NCI-H146 treated with DMSO at 0.1 percent for 48 hours (cell line): Measurements from ENCODE around the gene ADIPOR2.
"Not testable (repeated sequence)": the region's sequence is repeated elsewhere in the genome, so short reads cannot be mapped to it uniquely, and the experiment has no call there.

Experiments used
- DNase-seq: peaks from one replicate; lab custom pipeline; 2025; ENCODE audit not compliant: unreplicated experiment; lab: John Stamatoyannopoulos, UW

Gene ADIPOR2

DNA sequence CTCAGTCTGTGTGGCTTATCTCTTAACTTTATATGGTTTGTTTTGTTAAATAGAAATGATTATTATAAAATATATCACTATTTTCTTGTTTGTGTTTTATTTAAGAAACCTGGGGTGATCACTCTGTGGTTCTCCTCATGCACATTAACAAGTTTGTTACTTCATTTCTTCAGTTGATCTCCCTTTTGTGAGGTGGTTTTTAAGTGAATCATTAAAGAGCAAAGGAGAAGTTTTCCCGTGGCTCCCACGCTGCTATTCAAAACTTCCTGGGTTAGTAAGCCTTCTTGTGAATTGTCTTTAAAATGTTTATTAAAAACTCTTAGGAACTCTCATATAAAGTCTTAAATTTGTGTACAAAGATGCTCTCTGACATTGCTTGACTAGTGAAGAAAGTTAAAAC, 11.8 kb downstream of the ADIPOR2 start:
- DNase-seq: no peak

DNA sequence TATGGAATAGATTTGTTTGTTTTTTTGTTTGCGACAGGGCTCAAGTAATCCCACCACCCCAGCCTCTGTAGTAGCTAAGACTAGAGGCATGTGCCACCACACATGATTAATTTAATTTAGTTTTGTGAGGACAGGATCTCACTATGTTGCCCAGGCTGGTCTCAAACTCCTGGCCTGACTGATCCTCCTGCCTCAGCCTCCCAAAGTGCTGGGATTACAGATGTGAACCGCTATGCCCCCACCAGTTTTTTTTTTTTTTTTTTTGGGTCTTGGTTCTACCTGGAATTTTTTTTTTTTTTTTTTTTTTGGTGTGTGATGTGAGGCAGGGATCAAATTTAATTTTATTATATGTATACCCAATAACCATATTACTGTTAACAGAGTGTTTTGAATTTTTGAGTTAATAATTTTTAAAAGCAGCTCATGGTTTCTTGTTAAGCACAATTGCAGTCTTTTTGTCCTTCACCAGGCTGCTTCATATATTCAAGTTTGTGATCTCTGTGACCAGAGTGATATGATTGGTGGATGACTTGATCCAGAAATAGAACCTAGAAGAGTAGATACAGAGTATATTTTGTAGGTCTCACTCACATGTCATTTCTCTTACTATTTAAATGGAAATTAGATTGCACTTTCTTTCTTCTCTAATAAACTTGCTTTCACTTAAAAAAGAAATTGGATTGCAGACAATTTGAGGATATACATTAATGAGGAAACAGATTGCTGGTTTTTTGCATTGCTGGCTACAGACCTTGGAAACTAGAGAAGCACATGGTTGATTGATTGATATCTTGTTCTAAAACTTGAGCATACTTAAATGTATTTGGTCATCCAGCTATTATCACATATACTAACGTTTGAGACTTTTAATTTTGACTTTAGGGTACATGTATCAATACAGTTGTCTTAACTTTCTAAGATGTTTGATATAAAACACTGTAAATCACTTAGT, 13.2 kb downstream of the ADIPOR2 start:
- no peak for DNase-seq

DNA sequence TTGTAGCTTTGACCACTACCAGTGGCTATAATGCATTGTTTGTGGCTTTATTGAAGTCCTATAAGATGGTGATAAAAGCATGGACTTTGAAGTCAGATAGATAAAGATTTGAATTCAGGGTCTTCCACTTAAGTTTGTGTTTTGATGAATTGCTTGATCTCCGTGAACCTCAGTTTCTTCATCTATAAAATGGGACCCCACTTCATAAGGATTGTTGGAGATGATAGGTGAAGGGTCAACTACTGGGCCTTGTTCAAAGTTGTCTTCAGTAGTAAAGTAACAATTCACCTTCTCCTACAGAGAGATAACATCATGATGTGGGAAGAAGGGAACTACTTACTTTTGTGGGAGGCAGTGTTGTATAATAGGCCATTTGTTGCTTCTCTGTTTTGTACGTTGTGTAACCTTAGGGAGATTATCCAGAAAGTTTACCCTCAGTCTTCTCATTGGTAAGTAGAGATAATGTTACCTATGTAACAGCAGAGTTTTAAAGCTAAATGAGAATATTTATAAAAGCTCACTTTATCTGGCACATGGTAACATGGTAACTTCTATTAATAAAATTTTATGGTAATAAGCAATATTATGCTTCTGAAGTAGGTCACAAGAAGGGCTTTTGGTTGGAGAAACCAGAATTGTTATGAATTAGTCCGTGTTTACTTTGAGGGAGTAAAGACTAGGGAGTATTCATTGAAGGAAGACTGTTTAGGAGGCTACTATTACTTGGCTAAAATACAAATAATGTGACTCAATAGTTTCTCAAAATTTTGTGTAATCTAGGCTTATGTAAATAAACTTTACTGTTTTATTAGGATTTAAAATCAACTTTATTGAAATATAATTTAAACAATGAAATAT, 15.1 kb downstream of the ADIPOR2 start:
- DNase-seq: no peak

DNA sequence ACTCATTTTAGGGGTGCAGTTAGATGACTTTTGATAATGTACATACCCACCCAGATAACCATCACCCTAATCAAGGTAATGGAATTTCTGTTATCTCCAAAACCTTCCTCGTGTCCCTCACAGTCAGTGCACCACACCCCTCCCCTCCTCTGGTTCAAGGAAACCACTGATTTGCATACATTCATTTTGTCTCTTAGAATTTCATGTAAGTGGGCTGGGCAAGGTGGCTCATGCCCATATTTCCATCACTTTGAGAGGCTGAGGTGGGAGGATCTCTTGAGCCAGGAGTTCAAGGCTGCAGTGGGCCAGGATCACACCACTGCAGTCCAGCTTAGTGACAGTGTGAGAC, 15.7 kb downstream of the ADIPOR2 start:
- DNase-seq: no peak

DNA sequence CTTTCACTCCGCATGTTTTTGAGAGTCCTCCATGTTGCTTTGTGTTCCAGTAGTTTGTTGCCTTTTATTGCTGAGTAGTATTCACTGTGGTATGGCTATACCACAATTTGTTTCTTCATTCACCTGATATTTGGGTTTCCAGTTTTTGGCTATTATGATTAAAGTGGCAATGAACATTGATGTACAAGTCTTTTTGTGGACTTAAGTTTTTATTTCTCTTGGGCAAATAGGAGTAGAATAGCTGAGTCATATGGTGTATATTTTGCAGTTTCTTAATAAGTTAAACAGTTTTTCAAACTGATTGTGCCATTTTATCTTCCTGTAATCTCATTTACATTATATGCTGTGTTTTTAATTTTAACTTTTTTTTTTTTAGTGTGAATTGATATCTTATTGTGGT, 16.2 kb downstream of the ADIPOR2 start:
- no peak for DNase-seq

DNA sequence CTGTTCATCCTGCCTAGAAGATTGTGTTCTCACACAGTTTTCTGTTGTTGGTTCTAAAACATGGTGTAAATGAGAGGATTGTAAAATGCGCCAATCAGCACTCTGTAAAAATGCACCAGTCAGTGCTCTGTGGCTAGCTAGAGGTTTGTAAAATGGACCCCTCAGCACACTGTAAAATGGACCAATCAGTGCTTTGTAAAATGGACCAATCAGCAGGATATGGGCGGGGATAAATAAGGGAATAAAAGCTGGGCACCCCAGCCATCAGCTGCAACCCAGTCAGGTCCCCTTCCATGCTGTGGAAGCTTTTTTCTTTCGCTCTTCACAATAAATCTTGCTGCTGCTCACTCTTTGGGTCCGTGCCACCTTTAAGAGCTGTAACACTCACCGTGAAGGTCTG, 19.1 kb downstream of the ADIPOR2 start:
- DNase-seq: not testable (repeated sequence)

DNA sequence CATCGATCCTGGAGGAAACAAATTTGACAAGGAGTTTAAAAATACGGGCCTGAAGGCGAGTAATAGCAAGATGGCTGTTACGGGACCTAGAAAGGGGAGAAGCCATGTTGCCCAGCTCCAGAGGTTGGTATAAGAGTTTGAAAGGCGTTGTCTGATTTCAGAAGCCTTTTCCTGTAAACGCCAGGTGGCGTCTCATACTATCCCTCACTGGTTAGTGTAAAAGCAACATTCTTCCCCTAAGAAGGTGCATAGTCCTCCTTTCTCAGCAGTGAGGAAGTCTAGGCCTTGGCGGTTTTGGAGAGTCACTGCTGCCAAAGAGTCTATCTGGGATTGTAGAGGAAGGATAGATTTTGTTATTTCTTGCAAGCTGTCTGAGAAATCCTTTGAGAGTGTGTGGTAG, 20.0 kb downstream of the ADIPOR2 start:
- not testable (repeated sequence) for DNase-seq

DNA sequence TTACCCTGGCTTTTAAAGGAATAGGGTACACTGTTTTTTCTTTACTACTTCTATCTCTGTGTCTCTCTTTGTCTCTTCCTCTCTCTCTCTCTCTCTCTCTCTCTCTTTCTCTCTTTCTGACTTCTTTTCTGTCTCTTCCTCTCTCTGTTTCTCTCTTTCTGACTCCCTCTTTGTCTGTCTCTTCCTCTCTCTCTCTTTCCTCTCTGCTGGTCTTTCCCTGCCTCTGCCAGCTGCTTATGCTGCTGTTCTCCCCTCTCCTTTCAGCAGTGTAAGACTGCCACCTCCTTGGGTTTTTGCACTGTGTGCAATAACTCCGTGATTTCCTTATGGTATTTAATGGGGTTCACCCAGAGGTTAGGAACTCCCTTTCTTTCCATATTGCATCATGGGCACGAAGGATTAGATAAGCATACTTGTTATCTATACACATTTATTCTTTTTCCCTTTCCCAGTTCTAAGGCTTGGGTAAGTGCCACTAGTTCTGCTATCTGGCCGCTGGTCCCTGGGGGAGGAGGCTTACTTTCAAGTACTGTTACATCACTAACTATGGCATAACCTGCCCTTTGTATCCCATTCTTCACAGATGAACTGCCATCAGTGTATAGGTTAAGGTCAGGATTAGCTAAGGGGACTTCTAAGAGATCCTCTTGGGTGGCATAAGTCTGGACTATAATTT, 20.8 kb downstream of the ADIPOR2 start:
- not testable (repeated sequence) for DNase-seq

DNA sequence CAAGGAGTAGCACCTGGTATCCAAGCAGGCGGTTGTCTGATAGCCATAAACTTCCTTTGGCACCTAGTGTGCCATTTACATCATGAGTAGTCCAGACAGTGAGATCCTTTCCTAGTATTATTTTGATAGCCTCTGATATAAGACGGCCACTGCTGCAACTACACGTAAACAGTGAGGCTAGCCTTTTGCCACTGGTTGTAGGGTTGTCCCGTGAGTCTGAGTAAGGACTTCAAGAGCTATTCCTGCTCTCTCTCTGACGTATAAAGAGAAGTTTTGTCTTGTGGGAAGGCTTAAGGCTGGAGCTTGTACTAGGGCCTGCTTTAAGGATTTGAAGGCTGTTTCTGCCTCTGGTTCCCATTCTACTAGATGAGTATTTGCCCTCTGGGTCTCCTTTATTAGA, 21.4 kb downstream of the ADIPOR2 start:
- DNase-seq: not testable (repeated sequence)

DNA sequence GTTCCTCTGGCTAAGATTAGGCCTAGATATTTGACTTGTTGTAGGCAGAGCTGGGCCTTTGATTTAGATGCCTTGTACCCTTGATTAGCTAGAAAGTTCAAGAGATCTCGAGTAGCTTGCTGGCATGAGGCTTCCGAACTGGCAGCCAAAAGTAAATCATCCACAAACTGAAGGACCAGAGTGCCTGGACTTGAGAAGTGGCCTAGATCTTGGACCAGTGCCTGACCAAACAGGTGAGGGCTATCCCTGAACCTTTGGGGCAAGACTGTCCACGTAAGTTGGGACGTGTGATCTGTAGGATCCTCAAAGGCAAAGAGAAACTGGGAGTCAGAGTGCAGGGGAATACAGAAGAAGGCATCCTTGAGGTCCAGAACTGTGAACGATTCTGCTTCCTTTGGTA, 22.0 kb downstream of the ADIPOR2 start:
- not testable (repeated sequence) for DNase-seq

DNA sequence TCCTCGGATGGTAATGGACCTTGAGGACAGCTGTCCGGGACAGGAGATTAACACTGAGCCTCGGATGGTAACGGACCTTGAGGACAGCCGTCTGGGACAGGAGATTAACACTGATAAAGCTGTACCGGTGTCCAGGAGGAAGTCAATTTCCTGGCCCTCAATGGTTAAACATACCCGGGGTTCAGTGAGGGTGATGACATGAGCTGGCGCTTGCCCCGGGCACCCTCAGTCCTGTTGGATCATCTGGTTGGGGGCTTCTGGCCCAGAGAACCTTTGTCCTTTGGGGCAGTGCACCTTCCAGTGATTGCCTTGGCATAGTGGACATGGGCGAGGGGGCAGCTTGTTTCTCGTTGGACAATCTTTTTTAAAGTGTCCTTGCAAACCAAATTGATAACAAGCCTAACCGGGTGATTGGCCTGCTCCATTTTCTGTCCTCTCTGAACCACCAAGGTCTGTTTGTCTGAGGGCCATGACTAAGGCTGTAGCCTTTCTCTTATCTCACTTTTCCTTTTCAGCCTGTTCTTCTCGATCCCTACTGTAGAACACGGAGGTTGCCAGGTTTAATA, 23.0 kb downstream of the ADIPOR2 start:
- not testable (repeated sequence) for DNase-seq

DNA sequence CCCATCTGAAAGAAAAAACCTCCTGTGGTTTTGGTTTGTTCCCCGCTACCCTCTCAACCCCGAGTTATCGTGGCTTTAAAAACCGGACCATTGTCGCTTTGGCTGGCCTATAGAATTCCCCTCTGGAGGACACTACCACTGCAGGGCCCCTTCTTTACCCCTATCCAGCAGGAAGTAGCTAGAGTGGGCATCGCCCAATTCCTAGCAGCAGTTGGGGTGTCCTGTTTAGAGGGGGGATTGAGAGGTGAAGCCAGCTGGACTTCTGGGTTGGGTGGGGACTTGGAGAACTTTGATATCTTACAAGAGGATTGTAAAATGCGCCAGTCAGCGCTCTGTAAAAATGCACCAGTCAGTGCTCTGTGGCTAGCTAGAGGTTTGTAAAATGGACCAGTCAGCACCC, 24.6 kb downstream of the ADIPOR2 start:
- DNase-seq: not testable (repeated sequence)

DNA sequence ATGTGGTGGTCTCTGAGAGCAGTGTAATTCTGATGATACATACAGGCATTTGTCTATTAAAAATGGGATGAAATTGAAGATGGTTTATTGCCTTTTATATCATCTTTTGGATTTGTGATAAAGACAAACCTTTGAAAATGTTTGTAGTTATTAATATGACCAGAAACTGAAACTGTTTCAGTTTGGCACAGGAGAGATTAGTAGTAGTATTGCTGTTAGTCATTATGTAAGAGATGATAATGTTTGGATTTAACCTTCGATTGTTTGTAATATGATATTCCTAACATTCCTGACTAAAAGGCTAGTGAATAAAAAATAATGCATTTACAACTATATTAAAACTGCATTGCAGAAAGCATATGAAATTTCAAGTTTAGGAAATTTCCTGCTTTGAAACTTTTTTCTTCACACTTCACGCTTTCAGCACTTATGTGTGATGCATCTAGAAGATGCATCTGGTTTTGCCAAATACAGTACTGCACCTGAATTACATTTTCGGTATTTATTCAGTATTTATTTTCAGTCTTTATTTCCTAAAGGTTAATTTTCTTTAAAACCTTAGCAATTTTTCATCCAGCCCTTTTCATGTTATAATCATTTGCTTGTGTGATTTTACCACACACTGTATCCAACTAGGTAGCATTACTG, 25.5 kb downstream of the ADIPOR2 start:
- no peak for DNase-seq

DNA sequence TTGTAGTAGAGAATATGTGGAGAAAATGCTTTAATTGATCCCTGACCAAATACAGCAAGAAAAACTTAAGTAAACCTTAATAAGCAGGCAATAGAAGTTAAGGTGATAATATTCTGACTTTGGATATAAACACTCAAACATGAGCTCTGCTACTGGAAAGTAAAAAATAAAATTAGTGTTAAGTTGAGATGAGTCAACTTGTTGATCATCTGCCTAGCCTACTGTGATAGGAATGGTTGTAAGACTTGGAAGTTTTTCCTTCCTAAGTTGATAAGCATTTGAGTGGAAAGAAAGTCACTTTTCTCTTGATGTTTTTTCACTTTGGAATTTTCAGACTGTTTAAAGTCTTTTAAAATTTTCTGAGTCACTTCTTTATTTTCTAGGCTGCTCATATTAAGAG, 26.0 kb downstream of the ADIPOR2 start:
- no peak for DNase-seq

DNA sequence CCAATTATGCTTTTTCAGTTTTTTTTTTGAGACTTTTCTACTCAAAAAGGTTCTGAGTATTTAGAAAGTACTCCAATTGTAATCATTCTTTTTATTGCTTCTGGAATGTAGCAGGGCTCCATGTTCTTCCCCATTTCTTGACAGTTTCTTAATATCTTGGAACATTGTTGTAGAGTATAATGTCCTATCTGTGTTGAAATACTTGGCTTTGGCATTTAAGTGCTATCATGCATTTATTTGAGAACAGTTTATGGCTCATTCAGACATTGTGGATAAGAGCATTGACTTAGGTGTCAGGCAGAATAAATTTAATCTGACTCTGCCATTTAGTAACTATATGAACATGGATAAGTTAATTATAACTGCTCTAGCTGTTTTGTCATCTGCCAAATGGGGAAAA, 28.3 kb downstream of the ADIPOR2 start:
- DNase-seq: no peak

DNA sequence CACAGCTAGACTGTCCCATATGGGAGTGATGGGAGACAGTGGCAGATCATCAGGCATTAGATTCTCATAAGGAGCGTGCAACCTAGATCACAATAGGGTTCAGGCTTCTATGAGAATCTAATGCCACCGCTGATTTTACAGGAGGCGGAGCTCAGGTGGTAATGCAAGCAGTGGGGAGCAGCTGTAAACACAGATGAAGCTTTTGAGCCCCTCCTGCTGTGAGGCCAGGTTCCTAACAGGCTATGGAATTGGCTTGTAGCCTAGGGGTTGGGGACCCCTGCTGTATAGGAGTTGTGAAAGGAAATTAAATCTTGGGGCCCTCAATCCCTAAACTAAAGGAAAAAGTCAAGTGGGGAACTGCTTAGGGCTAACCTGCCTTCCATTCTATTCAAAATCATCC, 29.6 kb downstream of the ADIPOR2 start:
- no peak for DNase-seq

DNA sequence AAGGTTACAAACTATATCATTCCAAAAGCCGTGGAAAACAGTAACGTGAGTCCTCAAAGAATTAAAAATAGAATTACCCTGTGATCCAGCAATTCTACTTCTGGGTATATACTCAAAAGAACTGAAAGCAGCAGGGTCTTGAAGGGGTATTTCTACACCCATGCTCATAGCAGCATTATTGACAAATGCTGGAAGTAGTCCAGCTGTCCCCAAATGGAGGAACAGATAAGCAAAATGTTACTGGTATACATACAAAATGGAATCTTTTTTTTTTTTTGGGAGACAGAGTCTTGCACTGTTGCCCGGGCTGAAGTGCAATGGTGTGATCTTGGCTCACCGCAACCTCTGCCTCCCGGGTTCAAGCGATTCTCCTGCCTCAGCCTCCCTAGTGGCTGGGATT, 32.9 kb downstream of the ADIPOR2 start:
- no peak for DNase-seq

DNA sequence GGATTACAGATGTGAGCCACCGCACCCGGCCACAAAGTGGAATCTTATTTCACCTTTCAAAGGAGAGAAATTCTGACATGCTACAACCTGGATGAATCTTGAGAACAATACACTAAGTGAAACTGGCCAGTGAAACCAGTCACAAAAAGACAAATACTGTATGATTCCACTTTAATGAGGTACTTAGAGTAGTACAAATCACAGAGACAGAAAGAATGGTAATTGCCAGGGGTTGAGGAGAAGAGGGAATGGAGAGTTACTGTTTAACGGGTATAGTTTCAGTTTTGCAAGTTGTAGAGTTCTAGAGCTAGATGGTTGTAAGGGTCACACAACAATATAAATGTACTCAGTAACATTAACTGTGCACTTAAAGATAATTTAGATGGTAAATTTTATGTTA, 33.4 kb downstream of the ADIPOR2 start:
- no peak for DNase-seq

DNA sequence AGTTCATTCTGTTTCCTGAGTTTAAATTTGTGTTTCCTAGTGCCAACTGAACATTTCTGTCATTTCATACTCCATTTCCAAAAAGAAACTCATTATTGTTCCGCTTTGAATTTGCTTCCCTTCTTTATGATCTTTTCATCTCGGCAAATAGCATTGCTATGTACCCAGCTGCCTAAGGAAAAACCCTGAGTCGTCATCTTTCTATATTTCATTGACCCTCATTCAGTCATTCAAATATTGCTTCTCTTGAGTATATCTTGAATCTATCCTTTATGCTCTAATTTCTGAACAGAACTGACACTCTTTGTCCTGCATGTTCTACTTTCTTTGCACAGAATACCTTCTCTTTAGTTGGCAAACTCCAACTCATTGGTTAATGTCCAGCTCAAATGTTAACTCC, 35.9 kb downstream of the ADIPOR2 start:
- no peak for DNase-seq

DNA sequence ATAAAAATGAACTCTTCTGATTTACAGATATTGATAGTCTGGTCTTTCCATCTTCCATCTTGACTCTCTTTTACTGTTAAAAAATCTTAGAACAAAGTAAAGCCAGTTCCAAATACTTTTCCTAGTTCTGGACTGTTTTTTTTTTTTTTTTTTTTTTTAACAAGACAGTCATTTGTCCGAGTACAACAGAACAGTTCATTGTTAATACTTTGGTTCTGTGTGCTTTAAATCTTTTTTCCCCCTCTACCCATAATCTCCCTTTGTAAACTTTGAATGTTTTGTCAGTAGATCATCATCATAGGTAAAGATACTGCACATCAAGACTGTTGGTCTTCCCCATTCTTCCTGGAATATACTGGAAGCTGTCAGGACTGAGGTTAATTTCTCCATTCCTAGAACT, 38.0 kb downstream of the ADIPOR2 start:
- DNase-seq: no peak
